Ishikawa (cell line): Measurements from ENCODE around the gene THSD4.

Experiments
- CEBPB ChIP-seq: IDR thresholded peaks from 2 replicates; pipeline ENCODE4 v1.6.1; 2012
- CREB1 ChIP-seq: IDR thresholded peaks from 2 replicates; pipeline ENCODE4 v1.6.1; 2012; ENCODE audit warnings: low read depth
- EGR1 ChIP-seq: IDR thresholded peaks from 2 replicates; pipeline ENCODE4 v1.6.1; 2012
- EP300 ChIP-seq: IDR thresholded peaks from 2 replicates; pipeline ENCODE4 v1.6.1; 2012; ENCODE audit warnings: borderline replicate concordance
- FOXM1 ChIP-seq: IDR thresholded peaks from 2 replicates; pipeline ENCODE4 v1.6.1; 2012; ENCODE audit warnings: low read depth, borderline replicate concordance
- NFIC ChIP-seq: IDR thresholded peaks from 2 replicates; pipeline ENCODE4 v1.6.1; 2012
- RAD21 ChIP-seq: IDR thresholded peaks from 2 replicates; pipeline ENCODE4 v1.6.1; 2012; ENCODE audit warnings: low read depth
- TAF1 ChIP-seq: IDR thresholded peaks from 2 replicates; pipeline ENCODE4 v1.6.1; 2012; ENCODE audit warnings: low read depth, mild to moderate bottlenecking
- TCF12 ChIP-seq: IDR thresholded peaks from 2 replicates; pipeline ENCODE4 v1.6.1; 2012; ENCODE audit warnings: low read depth
- TEAD4 ChIP-seq: IDR thresholded peaks from 2 replicates; pipeline ENCODE4 v1.6.1; 2012
- YY1 ChIP-seq: IDR thresholded peaks from 2 replicates; pipeline ENCODE4 v1.6.1; 2012; ENCODE audit warnings: low read depth
- ZBTB7A ChIP-seq: IDR thresholded peaks from 2 replicates; pipeline ENCODE4 v1.6.1; 2012; ENCODE audit warnings: low read depth
- TF ChIP-seq, protein P1 (sequence below): IDR thresholded peaks from 2 replicates; pipeline ENCODE4 v1.6.1; 2012
- TF ChIP-seq, protein P2 (sequence below): IDR thresholded peaks from 2 replicates; pipeline ENCODE4 v1.6.1; 2012
- TF ChIP-seq, protein P3 (sequence below): IDR thresholded peaks from 2 replicates; pipeline ENCODE4 v1.6.1; 2012; ENCODE audit warnings: low read depth, mild to moderate bottlenecking

THSD4 gene

DNA sequence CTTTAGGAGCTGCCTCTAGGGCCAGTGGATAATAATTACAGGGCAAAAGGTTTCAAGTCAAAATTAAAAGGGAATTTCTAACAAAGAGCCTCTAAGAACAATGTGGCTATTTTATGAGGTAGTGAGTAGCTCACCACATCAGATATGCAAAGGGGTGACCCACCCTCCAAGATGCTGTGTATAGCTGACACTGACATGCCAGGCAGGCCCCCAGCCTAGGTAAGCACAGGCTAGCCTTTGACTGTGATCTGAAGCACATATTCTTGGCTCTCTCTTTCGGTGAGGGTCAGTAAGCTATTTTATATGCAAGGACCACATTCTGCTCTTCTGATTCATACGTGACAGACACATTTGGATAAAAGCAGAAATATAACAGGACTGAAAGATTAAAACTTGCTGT is 2.8 kb upstream of the THSD4 start:
- TF ChIP-seq TEAD4 (no peak), FOXM1 (no peak), TCF12 (no peak), RAD21 (no peak), EP300 (no peak), CEBPB (no peak), EGR1 (no peak), CREB1 (no peak), YY1 (no peak), ZBTB7A (no peak), TAF1 (no peak), NFIC (no peak)
- TF ChIP-seq, protein P1, sequence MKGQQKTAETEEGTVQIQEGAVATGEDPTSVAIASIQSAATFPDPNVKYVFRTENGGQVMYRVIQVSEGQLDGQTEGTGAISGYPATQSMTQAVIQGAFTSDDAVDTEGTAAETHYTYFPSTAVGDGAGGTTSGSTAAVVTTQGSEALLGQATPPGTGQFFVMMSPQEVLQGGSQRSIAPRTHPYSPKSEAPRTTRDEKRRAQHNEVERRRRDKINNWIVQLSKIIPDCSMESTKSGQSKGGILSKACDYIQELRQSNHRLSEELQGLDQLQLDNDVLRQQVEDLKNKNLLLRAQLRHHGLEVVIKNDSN: no peak
- TF ChIP-seq, protein P2, sequence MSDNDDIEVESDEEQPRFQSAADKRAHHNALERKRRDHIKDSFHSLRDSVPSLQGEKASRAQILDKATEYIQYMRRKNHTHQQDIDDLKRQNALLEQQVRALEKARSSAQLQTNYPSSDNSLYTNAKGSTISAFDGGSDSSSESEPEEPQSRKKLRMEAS: no peak
- TF ChIP-seq, protein P3, sequence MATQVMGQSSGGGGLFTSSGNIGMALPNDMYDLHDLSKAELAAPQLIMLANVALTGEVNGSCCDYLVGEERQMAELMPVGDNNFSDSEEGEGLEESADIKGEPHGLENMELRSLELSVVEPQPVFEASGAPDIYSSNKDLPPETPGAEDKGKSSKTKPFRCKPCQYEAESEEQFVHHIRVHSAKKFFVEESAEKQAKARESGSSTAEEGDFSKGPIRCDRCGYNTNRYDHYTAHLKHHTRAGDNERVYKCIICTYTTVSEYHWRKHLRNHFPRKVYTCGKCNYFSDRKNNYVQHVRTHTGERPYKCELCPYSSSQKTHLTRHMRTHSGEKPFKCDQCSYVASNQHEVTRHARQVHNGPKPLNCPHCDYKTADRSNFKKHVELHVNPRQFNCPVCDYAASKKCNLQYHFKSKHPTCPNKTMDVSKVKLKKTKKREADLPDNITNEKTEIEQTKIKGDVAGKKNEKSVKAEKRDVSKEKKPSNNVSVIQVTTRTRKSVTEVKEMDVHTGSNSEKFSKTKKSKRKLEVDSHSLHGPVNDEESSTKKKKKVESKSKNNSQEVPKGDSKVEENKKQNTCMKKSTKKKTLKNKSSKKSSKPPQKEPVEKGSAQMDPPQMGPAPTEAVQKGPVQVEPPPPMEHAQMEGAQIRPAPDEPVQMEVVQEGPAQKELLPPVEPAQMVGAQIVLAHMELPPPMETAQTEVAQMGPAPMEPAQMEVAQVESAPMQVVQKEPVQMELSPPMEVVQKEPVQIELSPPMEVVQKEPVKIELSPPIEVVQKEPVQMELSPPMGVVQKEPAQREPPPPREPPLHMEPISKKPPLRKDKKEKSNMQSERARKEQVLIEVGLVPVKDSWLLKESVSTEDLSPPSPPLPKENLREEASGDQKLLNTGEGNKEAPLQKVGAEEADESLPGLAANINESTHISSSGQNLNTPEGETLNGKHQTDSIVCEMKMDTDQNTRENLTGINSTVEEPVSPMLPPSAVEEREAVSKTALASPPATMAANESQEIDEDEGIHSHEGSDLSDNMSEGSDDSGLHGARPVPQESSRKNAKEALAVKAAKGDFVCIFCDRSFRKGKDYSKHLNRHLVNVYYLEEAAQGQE: no peak

DNA sequence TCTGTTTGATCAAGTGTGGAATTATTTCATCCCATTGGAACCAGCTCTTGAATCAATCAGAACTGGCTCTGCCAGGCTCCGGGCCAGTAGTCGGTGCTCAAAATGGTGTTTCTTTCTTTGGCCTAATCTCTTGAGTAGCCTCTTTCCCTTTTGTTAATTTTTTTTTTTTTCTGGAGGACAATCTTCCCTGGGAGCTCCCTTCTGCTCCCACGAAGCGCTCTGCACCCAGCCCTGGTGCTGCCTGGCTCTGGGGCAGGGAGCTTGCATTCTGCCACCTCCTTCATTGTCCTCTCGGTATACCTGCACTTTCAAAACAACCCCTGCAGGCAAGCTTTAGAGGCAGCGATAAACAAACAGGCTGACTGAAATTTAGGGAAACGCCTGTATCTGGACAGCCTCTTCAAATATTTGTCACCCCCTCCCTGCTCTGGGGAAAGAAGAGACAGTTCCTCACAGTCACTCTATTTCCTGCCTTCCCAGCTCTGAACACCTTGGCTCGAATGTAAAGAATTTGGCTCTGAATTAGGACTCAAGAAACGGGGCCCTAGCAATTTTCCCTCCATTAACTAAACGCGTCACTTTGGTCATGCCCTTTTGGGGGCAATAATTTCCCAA is 1.1 kb upstream of the THSD4 start:
- TF ChIP-seq, protein P2: no peak
- no peak for TF ChIP-seq YY1
- TF ChIP-seq, protein P1: no peak
- no peak for TF ChIP-seq TCF12
- no peak for TF ChIP-seq FOXM1
- TF ChIP-seq TEAD4: no peak
- no peak for TF ChIP-seq RAD21
- TF ChIP-seq TAF1: no peak
- TF ChIP-seq NFIC: no peak
- TF ChIP-seq EGR1: no peak
- TF ChIP-seq, protein P3: no peak
- no peak for TF ChIP-seq CREB1
- TF ChIP-seq CEBPB: no peak
- TF ChIP-seq ZBTB7A: no peak
- no peak for TF ChIP-seq EP300

DNA sequence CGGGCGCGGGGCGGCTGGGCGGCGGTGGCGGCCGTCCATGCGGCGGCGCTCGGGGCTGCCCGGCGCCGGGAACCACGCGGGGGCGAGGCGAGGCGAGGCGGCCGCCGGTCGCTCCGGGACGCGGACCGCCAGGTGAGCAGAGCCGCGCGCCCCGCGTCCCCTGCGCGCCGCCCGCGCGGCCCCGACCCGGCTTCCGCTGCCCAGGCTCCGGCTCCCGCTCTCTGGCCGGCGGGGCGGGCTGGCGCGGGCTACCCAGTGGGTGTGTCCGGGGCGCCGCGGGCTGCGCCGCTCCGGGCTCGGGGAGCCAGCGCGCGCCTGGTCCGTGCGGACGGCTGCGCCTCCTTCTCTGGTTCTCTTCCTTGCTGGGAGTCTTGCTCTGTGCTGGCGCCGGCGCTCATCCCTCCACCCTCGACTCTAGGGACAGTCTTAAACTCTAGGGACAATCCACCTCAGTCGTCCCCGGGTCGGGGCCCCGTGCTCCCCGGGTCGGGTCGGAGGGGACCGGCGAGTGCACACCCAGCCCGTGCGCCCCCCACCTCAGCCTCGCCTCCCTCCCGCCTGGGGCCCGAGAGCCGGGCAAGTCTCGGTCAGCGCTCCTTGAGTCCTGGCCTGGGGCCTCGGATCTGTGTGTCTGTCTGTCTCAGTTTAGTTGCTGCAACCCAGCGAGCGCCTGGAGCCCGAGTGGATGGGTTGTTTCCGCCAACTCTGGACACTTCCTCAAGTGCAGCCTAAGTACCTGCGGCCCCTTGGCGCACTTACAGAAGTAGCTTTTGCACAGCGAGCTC is 488 bp downstream of the THSD4 start:
- TF ChIP-seq EGR1 (no peak), CREB1 (no peak), RAD21 (no peak), YY1 (no peak), NFIC (no peak), ZBTB7A (0 out of 2 replicates have a peak, but pooled peaks have one; percentile 31), TCF12 (no peak), FOXM1 (no peak), EP300 (no peak), CEBPB (no peak)
- TF ChIP-seq, protein P2: peak; percentile 43
- TF ChIP-seq, protein P1: no peak
- TF ChIP-seq, protein P3: no peak
